Natural killer cell (primary cell): Measurements from ENCODE around the gene TDRKH. TPM values are rescaled to one million over a fixed set of nuclear protein-coding genes. Genes with fewer than 3 reads are reported as not detected.

Experiments
- ATAC-seq, 3 donors: fragments of 150-1000 bp in 2 of 3; fragments of 200-7000 bp in 1 of 3; cut with Tn5 transposase; 1 replicate in 1 of 3; 2 replicates in 2 of 3; pipeline ENCODE4 v1.10.0; 2021; ENCODE audit warnings: mild to moderate bottlenecking in 2 of 3, moderate library complexity in 2 of 3
- DNase-seq, 2 donors: peaks; one replicate each; pipeline versions ENCODE4 v3.0.0 to v3.0.0-alpha.2; 2013 to 2021; ENCODE audit warnings: mixed read lengths in 1 of 2
- H3K27ac ChIP-seq: one replicate; pipeline ENCODE4 v1.5.1; 2013; ENCODE audit warnings: mild to moderate bottlenecking, low read length
- H3K27me3 ChIP-seq: one replicate; pipeline ENCODE4 v1.6.1; 2013; ENCODE audit warnings: low read length; ENCODE audit not compliant: control insufficient read depth, insufficient read depth
- H3K36me3 ChIP-seq: one replicate; pipeline ENCODE4 v1.6.1; 2013; ENCODE audit warnings: low read length; ENCODE audit not compliant: control insufficient read depth, insufficient read depth
- H3K4me1 ChIP-seq: one replicate; pipeline ENCODE4 v1.6.1; 2013; ENCODE audit warnings: low read length; ENCODE audit not compliant: control insufficient read depth, insufficient read depth
- H3K4me3 ChIP-seq: one replicate; pipeline ENCODE4 v1.5.1; 2013; ENCODE audit warnings: low read length
- H3K9me3 ChIP-seq: one replicate; pipeline ENCODE4 v1.6.1; 2013; ENCODE audit warnings: low read length; ENCODE audit not compliant: control insufficient read depth, insufficient read depth
- H3K27ac Mint-ChIP-seq, 2 donors: one replicate each; pipeline ENCODE4 v1.8.0; 2022; ENCODE audit warnings: mild to moderate bottlenecking in 2 of 2, mixed read lengths in 2 of 2, moderate library complexity in 1 of 2
- H3K27me3 Mint-ChIP-seq, 2 donors: one replicate each; pipeline ENCODE4 v1.8.0; 2022; ENCODE audit warnings: low read depth in 2 of 2, mixed read lengths in 2 of 2
- H3K36me3 Mint-ChIP-seq: one replicate; pipeline ENCODE4 v1.8.0; 2022; ENCODE audit warnings: mixed read lengths
- H3K4me1 Mint-ChIP-seq, 2 donors: one replicate each; pipeline ENCODE4 v1.8.0; 2022; ENCODE audit warnings: mixed read lengths in 2 of 2
- H3K4me3 Mint-ChIP-seq: one replicate; pipeline ENCODE4 v1.8.0; 2022; ENCODE audit warnings: mild to moderate bottlenecking, moderate library complexity, mixed read lengths
- H3K9me3 Mint-ChIP-seq, 2 donors: one replicate each; pipeline ENCODE4 v1.8.0; 2022; ENCODE audit warnings: mixed read lengths in 2 of 2
- WGBS: methylation state at CpG from one replicate; pipeline ENCODE4 v1.1.7; 2013; ENCODE audit warnings: missing lambda C conversion rate; ENCODE audit not compliant: insufficient coverage; 5-methylcytosine and 5-hydroxymethylcytosine counted together
- intact Hi-C: fragments of 100-400 bp; cut with micrococcal nuclease; formaldehyde crosslinking; loops from one replicate; pipeline ENCODE4 v1.14.2; 2022
- total RNA-seq, 4 donors: library from RNA; stranded (reverse); fragments of 120-200 nt in 1 of 4; gene quantifications; one replicate each; pipeline versions ENCODE4 v1.2.3 to v1.2.4, GENCODE V29; 2013 to 2022
- TF ChIP-seq, protein P1 (sequence below): fragments of 200-600 bp; IDR thresholded peaks from one replicate; pipeline ENCODE4 v1.8.0; 2022; ENCODE audit warnings: antibody characterized with exemption

Gene TDRKH
- total RNA-seq, 3 donors from 2014 or later (not counting 1 experiment from before 2014, with no cell fraction given): 6.3 to 14.5 (median 8.0) TPM

- Mint-ChIP-seq H3K4me1 (peaks cover 28 to 48% of the 10 kb centered on the region in 2 donors), H3K36me3 (no peaks in the 10 kb centered on the region), H3K27me3 (peaks cover 0 to 9% of the 10 kb centered on the region in 2 donors), H3K9me3 (no peaks in the 10 kb centered on the region), H3K27ac (no peak overlapping the region), H3K4me3 (no peak overlapping the region)
- no peak overlapping the region for H3K27ac ChIP-seq
- intact Hi-C loops: no loop called here
- DNase-seq (peak in 1 of 2 donors; percentile 44), ATAC-seq (peak in 1 of 3 donors; percentile 25)
- no peaks in the 10 kb centered on the region for H3K36me3 ChIP-seq
- WGBS: 42% methylated on average over 20 of the region's 21 CpGs
- H3K4me1 ChIP-seq: peaks cover 65% of the 10 kb centered on the region
- H3K27me3 ChIP-seq: no peaks in the 10 kb centered on the region
- peak overlapping the region; percentile 21 for H3K4me3 ChIP-seq
- TF ChIP-seq, protein P1, sequence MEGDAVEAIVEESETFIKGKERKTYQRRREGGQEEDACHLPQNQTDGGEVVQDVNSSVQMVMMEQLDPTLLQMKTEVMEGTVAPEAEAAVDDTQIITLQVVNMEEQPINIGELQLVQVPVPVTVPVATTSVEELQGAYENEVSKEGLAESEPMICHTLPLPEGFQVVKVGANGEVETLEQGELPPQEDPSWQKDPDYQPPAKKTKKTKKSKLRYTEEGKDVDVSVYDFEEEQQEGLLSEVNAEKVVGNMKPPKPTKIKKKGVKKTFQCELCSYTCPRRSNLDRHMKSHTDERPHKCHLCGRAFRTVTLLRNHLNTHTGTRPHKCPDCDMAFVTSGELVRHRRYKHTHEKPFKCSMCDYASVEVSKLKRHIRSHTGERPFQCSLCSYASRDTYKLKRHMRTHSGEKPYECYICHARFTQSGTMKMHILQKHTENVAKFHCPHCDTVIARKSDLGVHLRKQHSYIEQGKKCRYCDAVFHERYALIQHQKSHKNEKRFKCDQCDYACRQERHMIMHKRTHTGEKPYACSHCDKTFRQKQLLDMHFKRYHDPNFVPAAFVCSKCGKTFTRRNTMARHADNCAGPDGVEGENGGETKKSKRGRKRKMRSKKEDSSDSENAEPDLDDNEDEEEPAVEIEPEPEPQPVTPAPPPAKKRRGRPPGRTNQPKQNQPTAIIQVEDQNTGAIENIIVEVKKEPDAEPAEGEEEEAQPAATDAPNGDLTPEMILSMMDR: no peak
- H3K9me3 ChIP-seq: no peaks in the 10 kb centered on the region
Observed at GRCh38 chr1:151825751-151826660, 35.7 kb upstream of the TDRKH start.

DNA sequence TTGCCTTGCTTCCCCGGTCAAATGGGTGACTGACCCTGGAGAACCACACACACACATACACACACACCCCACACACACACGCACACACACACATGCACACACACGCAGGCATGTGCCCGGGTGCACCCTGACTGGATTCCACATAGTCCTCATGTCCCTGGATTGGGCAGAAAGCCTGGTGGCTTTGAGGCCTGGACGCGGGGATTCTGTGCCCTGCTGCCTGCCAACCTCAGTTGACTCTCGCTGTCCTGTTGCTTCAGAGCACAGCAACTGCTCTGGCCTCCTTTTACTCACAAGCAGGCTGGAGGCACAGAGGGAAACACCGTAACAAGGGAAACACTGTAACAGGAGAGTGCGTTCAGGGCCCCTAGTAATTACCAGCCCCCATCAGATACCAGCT is 34.9 kb upstream of the TDRKH start:
- no peaks in the 10 kb centered on the region for H3K27me3 ChIP-seq
- intact Hi-C loops: no loop called here
- H3K4me1 ChIP-seq: peaks cover 65% of the 10 kb centered on the region
- peak overlapping the region; percentile 21 for H3K4me3 ChIP-seq
- H3K27ac ChIP-seq: peak overlapping the region; percentile 1
- Mint-ChIP-seq H3K9me3 (no peaks in the 10 kb centered on the region), H3K4me3 (no peak overlapping the region), H3K27ac (no peak overlapping the region), H3K27me3 (peaks cover 0 to 9% of the 10 kb centered on the region in 2 donors), H3K36me3 (no peaks in the 10 kb centered on the region), H3K4me1 (peaks cover 31 to 43% of the 10 kb centered on the region in 2 donors)
- 77% methylated on average over 9 of the region's 9 CpGs for WGBS
- ATAC-seq: no peak
- TF ChIP-seq, protein P1: no peak
- H3K9me3 ChIP-seq: no peaks in the 10 kb centered on the region
- DNase-seq: peak in 1 of 2 donors; percentile 8
- no peaks in the 10 kb centered on the region for H3K36me3 ChIP-seq

DNA sequence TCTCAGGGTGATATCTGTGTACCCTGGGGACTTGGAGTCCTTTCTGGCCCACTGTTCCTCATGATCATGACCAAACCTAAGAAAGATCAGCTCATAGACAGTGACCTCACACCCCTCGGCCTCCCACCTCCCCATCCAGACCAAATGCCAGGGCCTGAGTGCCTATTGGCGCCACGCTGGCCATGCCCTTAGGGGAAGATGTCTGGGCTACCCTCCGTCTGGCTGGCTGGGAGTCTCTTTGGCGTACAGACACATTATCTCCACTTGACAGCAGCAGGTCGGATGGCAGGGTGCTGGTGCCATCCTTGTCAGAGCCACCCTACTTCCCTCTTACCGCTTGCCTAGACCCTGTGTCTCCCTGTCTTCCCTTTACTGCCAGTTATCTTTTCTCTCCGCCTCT is 32.9 kb upstream of the TDRKH start:
- DNase-seq: no peak
- Mint-ChIP-seq H3K27me3 (peaks cover 0 to 3% of the 10 kb centered on the region in 2 donors), H3K27ac (no peak overlapping the region), H3K4me1 (peaks cover 16 to 31% of the 10 kb centered on the region in 2 donors), H3K36me3 (no peaks in the 10 kb centered on the region), H3K4me3 (no peak overlapping the region), H3K9me3 (no peaks in the 10 kb centered on the region)
- Histone ChIP-seq H3K9me3 (no peaks in the 10 kb centered on the region), H3K4me3 (peak overlapping the region; percentile 13), H3K27me3 (no peaks in the 10 kb centered on the region), H3K27ac (peak overlapping the region; percentile 16), H3K36me3 (no peaks in the 10 kb centered on the region), H3K4me1 (peaks cover 59% of the 10 kb centered on the region)
- WGBS: 72% methylated on average over 8 of the region's 8 CpGs
- TF ChIP-seq, protein P1: no peak
- ATAC-seq: no peak
- intact Hi-C loops: no loop called here
